ENCODE data around the gene TIAM2.

TIAM2 gene

DNA sequence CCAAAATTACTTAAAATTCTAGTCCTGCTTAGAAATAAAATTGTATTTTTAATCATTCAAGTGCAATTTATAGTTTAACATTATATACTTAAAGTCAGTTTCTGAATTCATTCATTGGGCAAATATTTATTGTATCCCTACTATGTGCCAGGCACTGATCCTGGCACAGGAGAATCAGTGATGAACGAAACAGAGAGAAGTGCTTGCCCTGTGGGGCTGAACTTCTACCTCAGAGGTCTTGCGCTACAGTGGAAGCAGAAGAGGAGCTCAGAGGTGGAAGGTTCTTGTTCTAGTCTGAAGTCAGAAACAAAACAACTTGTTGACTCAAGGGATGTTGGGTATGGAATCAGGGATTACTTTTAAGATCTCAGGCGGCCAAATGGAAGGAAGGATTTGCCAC, 274.6 kb downstream of the TIAM2 start:
- no peaks in the 10 kb centered on the region for H3K9me3 ChIP-seq (ENCODE audit: low read depth, low read length)
- no peak overlapping the region for H3K4me3 ChIP-seq
- no peak overlapping the region for H3K27ac ChIP-seq
- TF ChIP-seq FOXP2 (optimal IDR thresholded peaks at IDR 0.05; ENCODE audit: control extremely low read depth, extremely low read length, insufficient read depth) = no peak
- no peak for TF ChIP-seq EZH2 (IDR thresholded peaks at IDR 0.05)
- TF ChIP-seq POLR2AphosphoS5 (IDR thresholded peaks at IDR 0.05; ENCODE audit: borderline replicate concordance, low read depth, low read length) = no peak
- peaks cover 31% of the 10 kb centered on the region for H3K36me3 ChIP-seq (ENCODE audit: insufficient read depth, low read length)
- no peak for DNase-seq (ENCODE audit: low read depth, low spot score)
- H3K9ac ChIP-seq (ENCODE audit: insufficient read length) = no peak overlapping the region

DNA sequence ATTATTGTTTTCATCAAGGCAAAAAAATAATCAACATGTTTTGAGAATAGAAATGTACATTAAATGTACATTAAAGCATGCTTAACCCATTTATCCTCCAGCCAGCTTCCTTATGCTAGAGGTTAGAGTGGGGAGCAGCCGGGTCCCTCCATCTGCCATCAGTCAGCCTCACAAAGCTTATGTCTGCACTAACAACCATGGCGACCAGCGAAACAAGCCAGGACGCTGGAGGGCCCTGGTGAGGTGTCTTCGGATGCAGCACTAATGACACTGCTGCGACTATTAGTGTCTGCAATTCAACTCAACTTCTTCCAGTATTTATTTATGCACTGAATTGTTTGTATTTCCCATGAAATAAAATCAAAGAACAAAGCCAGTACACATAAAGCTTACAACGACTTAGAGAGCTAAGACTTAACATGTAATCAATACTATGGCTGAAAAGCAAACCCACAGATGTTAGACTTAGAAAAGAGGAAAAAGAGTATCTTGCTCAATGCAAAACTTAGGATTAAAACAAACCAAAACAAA, 275.5 kb downstream of the TIAM2 start:
- H3K9me3 ChIP-seq (ENCODE audit: low read depth, low read length) = no peaks in the 10 kb centered on the region
- H3K27ac ChIP-seq = no peak overlapping the region
- no peak for DNase-seq (ENCODE audit: low read depth, low spot score)
- no peak for TF ChIP-seq POLR2AphosphoS5 (IDR thresholded peaks at IDR 0.05; ENCODE audit: borderline replicate concordance, low read depth, low read length)
- TF ChIP-seq EZH2 (IDR thresholded peaks at IDR 0.05) = no peak
- no peak for TF ChIP-seq FOXP2 (optimal IDR thresholded peaks at IDR 0.05; ENCODE audit: control extremely low read depth, extremely low read length, insufficient read depth)
- H3K36me3 ChIP-seq (ENCODE audit: insufficient read depth, low read length) = peaks cover 32% of the 10 kb centered on the region
- H3K9ac ChIP-seq (ENCODE audit: insufficient read length) = no peak overlapping the region
- no peak overlapping the region for H3K4me3 ChIP-seq

DNA sequence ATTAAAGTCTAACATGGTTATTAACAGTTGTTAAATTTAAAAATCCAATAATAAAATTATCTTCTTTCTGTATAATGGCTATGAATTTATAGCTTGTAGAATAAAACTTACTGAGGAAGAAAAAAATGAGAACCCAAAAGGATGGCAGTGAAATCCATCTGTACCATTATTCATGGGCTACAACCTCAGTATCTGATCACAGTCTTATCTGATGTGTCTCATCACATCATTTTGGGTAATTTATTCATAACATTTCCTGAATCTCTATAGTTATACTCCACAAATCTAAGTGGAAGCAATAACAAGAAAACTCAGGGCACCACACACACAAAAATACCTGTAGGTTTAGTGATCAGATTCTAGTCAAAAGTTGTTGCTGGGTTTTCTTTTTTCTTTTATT, 276.0 kb downstream of the TIAM2 start:
- no peak for TF ChIP-seq EZH2 (IDR thresholded peaks at IDR 0.05)
- no peak for TF ChIP-seq FOXP2 (optimal IDR thresholded peaks at IDR 0.05; ENCODE audit: control extremely low read depth, extremely low read length, insufficient read depth)
- TF ChIP-seq POLR2AphosphoS5 (IDR thresholded peaks at IDR 0.05; ENCODE audit: borderline replicate concordance, low read depth, low read length) = no peak
- Histone ChIP-seq H3K4me3 (no peak overlapping the region), H3K27ac (no peak overlapping the region), H3K36me3 (ENCODE audit: insufficient read depth, low read length) (peaks cover 35% of the 10 kb centered on the region), H3K9me3 (ENCODE audit: low read depth, low read length) (no peaks in the 10 kb centered on the region), H3K9ac (ENCODE audit: insufficient read length) (no peak overlapping the region)
- no peak for DNase-seq (ENCODE audit: low read depth, low spot score)

DNA sequence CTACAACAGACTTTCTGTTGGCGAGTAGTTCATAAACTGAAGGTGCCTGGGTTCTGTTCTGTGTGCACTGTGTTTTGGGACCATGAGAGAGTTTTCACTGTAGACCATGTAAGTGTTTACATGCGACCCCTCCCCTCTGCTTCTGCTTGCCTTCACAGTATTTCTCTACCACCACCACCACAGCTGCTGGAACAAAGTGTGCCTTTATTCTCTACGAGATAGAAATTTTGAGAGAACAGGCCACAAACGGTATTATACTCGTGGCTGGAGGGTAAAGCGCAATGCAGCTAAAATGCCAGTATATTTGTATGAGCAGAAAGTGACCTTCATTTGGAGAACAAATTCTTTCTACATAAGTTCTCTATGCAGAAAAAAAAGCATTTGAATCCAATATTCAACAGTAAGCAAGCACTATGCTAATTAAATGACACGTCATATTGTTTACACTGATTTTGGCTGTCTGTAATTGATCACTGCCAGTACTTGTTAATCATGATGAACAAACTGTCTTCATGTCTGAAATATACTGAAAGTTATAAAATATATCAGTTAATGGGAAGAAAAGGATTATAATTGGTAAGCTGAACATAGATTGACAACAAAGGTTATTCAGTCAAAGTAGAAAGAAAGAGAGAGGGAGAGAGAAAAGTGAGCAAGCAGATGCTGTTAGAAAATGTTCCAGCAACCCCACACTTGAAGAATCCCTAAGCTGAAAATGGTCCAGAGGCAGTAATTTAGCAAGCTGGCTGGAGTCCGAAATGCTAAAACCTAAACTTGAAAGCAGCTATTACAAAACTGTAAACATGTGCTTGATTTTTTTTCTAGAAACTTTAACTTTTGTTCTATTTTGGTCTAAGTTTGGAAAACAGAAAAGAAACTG, 277.5 kb downstream of the TIAM2 start:
- Histone ChIP-seq H3K36me3 (ENCODE audit: insufficient read depth, low read length) (peaks cover 27% of the 10 kb centered on the region), H3K9me3 (ENCODE audit: low read depth, low read length) (no peaks in the 10 kb centered on the region), H3K4me3 (no peak overlapping the region), H3K27ac (peak overlapping the region; percentile 16; the same call in 1 of the 2 replicates), H3K9ac (ENCODE audit: insufficient read length) (peak overlapping the region; percentile 46)
- TF ChIP-seq EZH2 (IDR thresholded peaks at IDR 0.05) = no peak
- no peak for TF ChIP-seq POLR2AphosphoS5 (IDR thresholded peaks at IDR 0.05; ENCODE audit: borderline replicate concordance, low read depth, low read length)
- TF ChIP-seq FOXP2 (optimal IDR thresholded peaks at IDR 0.05; ENCODE audit: control extremely low read depth, extremely low read length, insufficient read depth) = no peak
- DNase-seq (ENCODE audit: low read depth, low spot score) = no peak

DNA sequence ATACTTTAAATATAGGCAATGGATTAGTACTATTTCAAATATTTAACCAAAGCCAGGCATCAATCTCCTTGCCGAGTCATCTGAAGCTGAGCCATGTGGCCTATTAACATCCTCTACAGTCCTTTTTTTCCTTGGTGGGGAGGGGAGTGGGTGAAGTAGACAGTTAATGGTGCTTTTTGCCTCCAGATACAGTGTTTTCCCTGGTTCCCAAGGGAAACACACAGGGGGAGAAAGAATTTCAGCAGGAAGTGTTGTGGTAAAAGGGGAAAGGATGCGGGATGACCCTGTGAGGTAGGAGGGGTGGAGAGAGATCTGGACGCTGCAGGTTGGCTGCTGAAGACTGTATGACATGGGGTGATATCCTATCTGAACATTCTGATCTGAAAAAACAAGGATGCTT, 278.3 kb downstream of the TIAM2 start:
- no peaks in the 10 kb centered on the region for H3K9me3 ChIP-seq (ENCODE audit: low read depth, low read length)
- no peak overlapping the region for H3K4me3 ChIP-seq
- DNase-seq (ENCODE audit: low read depth, low spot score) = no peak
- peak overlapping the region; percentile 46 for H3K9ac ChIP-seq (ENCODE audit: insufficient read length)
- H3K27ac ChIP-seq = peak overlapping the region; percentile 16; the same call in 1 of the 2 replicates
- H3K36me3 ChIP-seq (ENCODE audit: insufficient read depth, low read length) = peaks cover 26% of the 10 kb centered on the region
- TF ChIP-seq FOXP2 (optimal IDR thresholded peaks at IDR 0.05; ENCODE audit: control extremely low read depth, extremely low read length, insufficient read depth) = no peak
- TF ChIP-seq POLR2AphosphoS5 (IDR thresholded peaks at IDR 0.05; ENCODE audit: borderline replicate concordance, low read depth, low read length) = no peak
- no peak for TF ChIP-seq EZH2 (IDR thresholded peaks at IDR 0.05)

DNA sequence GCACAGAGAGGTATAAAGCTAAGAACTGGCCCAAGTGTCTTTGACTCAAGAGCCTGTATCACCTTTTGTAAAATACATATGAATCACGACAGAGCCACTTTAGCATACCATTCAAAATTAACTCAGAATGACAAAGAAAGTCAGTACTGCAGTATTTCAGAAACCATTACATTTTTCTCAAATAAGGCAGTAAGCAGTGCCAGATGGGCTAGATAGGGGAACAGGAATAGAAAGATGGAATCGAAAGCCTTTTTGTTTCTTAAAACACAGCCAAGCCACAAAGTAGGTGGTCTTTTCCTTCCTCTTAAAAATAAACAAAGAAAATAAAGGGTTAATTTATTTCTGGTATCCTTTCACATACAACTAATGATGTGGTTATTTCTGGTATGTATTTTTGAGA, 279.0 kb downstream of the TIAM2 start:
- DNase-seq (ENCODE audit: low read depth, low spot score) = no peak
- H3K9ac ChIP-seq (ENCODE audit: insufficient read length) = no peak overlapping the region
- H3K27ac ChIP-seq = no peak overlapping the region
- no peak overlapping the region for H3K4me3 ChIP-seq
- H3K36me3 ChIP-seq (ENCODE audit: insufficient read depth, low read length) = peaks cover 30% of the 10 kb centered on the region
- TF ChIP-seq EZH2 (IDR thresholded peaks at IDR 0.05) (no peak), POLR2AphosphoS5 (IDR thresholded peaks at IDR 0.05; ENCODE audit: borderline replicate concordance, low read depth, low read length) (no peak), FOXP2 (optimal IDR thresholded peaks at IDR 0.05; ENCODE audit: control extremely low read depth, extremely low read length, insufficient read depth) (no peak)
- H3K9me3 ChIP-seq (ENCODE audit: low read depth, low read length) = no peaks in the 10 kb centered on the region

DNA sequence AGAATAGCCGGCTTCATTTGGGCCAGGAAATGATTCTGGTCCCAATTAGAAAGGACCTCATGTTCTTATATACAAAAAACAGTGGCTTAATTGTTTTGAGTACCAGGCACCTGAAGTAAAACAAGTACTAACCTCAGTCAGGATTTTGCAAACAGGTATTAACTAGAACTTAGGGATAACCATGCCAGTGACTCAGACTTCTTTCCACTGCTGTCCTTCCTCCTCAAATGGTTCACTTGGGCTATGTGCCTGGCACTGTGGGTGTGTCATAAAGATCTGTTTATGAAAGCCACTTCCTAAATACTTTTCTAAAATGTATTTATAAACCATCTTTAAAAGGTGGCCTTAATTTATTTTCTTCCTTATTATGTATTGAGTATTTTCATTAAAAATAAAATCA, 279.4 kb downstream of the TIAM2 start:
- no peak overlapping the region for H3K4me3 ChIP-seq
- no peak for TF ChIP-seq POLR2AphosphoS5 (IDR thresholded peaks at IDR 0.05; ENCODE audit: borderline replicate concordance, low read depth, low read length)
- DNase-seq (ENCODE audit: low read depth, low spot score) = no peak

DNA sequence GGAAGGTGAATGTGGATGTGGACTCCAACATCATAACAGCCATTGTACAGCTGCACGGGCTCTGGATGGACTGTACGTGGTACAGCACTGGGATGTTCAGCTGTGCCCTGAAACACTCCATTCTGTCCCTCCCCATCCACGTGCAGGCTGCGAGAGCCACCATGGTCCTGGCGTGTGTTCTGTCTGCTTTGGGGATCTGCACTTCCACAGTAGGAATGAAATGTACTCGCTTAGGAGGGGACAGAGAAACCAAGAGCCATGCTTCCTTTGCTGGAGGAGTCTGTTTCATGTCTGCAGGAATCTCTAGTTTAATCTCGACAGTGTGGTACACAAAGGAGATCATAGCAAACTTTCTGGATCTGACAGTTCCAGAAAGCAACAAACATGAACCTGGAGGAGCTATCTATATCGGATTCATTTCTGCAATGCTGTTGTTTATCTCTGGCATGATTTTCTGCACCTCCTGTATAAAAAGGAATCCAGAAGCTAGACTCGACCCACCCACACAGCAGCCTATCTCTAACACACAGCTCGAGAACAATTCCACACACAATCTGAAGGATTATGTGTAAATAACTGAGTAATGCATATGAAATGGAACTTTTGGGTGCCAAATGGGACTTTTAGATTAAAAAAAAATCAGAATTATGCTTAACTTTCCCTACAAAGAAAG, 280.8 kb downstream of the TIAM2 start:
- no peak overlapping the region for H3K27ac ChIP-seq
- no peak overlapping the region for H3K4me3 ChIP-seq
- H3K9me3 ChIP-seq (ENCODE audit: low read depth, low read length) = no peaks in the 10 kb centered on the region
- H3K9ac ChIP-seq (ENCODE audit: insufficient read length) = no peak overlapping the region
- H3K36me3 ChIP-seq (ENCODE audit: insufficient read depth, low read length) = peaks cover 41% of the 10 kb centered on the region
- TF ChIP-seq POLR2AphosphoS5 (IDR thresholded peaks at IDR 0.05; ENCODE audit: borderline replicate concordance, low read depth, low read length) (no peak), EZH2 (IDR thresholded peaks at IDR 0.05) (no peak), FOXP2 (optimal IDR thresholded peaks at IDR 0.05; ENCODE audit: control extremely low read depth, extremely low read length, insufficient read depth) (no peak)
- no peak for DNase-seq (ENCODE audit: low read depth, low spot score)

More for the DNA sequence above, 279.4 kb downstream of the TIAM2 start:
- Histone ChIP-seq H3K9me3 (ENCODE audit: low read depth, low read length) (no peaks in the 10 kb centered on the region), H3K36me3 (ENCODE audit: insufficient read depth, low read length) (peaks cover 35% of the 10 kb centered on the region), H3K9ac (ENCODE audit: insufficient read length) (no peak overlapping the region), H3K27ac (no peak overlapping the region)
